SJCRH30 (cell line): ENCODE measurements around the gene SSTR5. TPM values are rescaled to one million over a fixed set of nuclear protein-coding genes. Genes with fewer than 3 reads are reported as not detected.
A peak's percentile ranks its signal among the peaks of the same experiment; 100 is the strongest.

ENCODE experiments used
- DNase-seq, 2 experiments: peaks; one replicate each; pipeline ENCODE4 v3.0.0-alpha.2; 2015 to 2020
- H3K27ac ChIP-seq: fragments of 250-450 bp; sonication (Bioruptor Pico); 2 replicates; pipeline ENCODE4 v1.5.1; 2020; ENCODE audit warnings: mild to moderate bottlenecking, moderate library complexity
- H3K27me3 ChIP-seq: fragments of 250-450 bp; sonication (Bioruptor Pico); 2 replicates; pipeline ENCODE4 v1.5.1; 2020; ENCODE audit warnings: mild to moderate bottlenecking, moderate library complexity
- H3K36me3 ChIP-seq: fragments of 250-450 bp; sonication (Bioruptor Pico); 2 replicates; pipeline ENCODE4 v1.5.1; 2020; ENCODE audit warnings: mild to moderate bottlenecking, moderate library complexity
- H3K4me1 ChIP-seq: fragments of 250-450 bp; sonication (Bioruptor Pico); 2 replicates; pipeline ENCODE4 v1.5.1; 2020; ENCODE audit warnings: mild to moderate bottlenecking, moderate library complexity
- H3K4me3 ChIP-seq: fragments of 250-450 bp; sonication (Bioruptor Pico); 2 replicates; pipeline ENCODE4 v1.5.1; 2020; ENCODE audit warnings: mild to moderate bottlenecking, moderate library complexity
- H3K9me3 ChIP-seq: fragments of 250-450 bp; sonication (Bioruptor Pico); replicated peaks from 2 replicates; pipeline ENCODE4 v1.5.1; 2020; ENCODE audit warnings: mild to moderate bottlenecking, moderate library complexity
- total RNA-seq: library from RNA; depleted of rRNA; stranded (reverse); fragments of >200 nt; shearing (Covaris generic); gene quantifications from 2 replicates; pipeline ENCODE4 v1.2.3, GENCODE V29; 2014

SSTR5 gene
- total RNA-seq, 1 experiment from 2014 or later = 3.7 TPM

- Histone ChIP-seq H3K4me1 (peaks cover 36% of the 10 kb centered on the region), H3K36me3 (no peaks in the 10 kb centered on the region), H3K27me3 (no peaks in the 10 kb centered on the region), H3K27ac (peak overlapping the region; percentile 64), H3K9me3 (peaks cover 13% of the 10 kb centered on the region), H3K4me3 (no peak overlapping the region)
- no peak for DNase-seq
Measured at GRCh38 chr16:1055557-1055924, 17.0 kb upstream of the SSTR5 start.

GRCh38 chr16:1056196-1056595 is 16.4 kb upstream of the SSTR5 start:
- no peak for DNase-seq
- Histone ChIP-seq H3K36me3 (no peaks in the 10 kb centered on the region), H3K27ac (no peak overlapping the region), H3K4me1 (peaks cover 36% of the 10 kb centered on the region), H3K27me3 (no peaks in the 10 kb centered on the region), H3K4me3 (no peak overlapping the region), H3K9me3 (peaks cover 13% of the 10 kb centered on the region)

GRCh38 chr16:1057252-1057932 is 15.2 kb upstream of the SSTR5 start:
- H3K27ac ChIP-seq = no peak overlapping the region
- H3K4me1 ChIP-seq = peaks cover 30% of the 10 kb centered on the region
- H3K4me3 ChIP-seq = no peak overlapping the region
- H3K27me3 ChIP-seq = no peaks in the 10 kb centered on the region
- H3K9me3 ChIP-seq = peaks cover 13% of the 10 kb centered on the region
- DNase-seq = no peak
- H3K36me3 ChIP-seq = no peaks in the 10 kb centered on the region

DNA sequence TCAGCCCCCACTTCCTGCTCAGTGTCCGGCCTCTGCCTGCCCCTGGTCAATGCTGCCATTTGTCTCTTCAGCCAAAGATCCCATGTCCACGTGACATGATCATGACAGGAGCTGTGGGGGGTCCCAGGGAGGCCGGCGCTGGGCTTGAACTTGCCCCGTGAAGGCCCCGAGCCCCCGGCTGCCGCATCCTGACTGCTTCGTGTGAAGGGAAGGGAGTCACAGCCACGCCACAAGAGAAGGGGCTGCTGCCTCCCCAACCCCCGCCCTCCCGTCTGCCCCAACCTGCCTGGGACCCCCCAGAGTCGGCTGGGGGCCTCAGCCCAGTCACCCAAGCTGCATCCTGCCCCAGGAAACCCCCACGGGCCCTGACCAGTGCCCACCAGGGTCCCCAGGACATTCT is 14.3 kb upstream of the SSTR5 start:
- peaks cover 13% of the 10 kb centered on the region for H3K9me3 ChIP-seq
- DNase-seq = no peak
- no peaks in the 10 kb centered on the region for H3K27me3 ChIP-seq
- H3K36me3 ChIP-seq = no peaks in the 10 kb centered on the region
- no peak overlapping the region for H3K4me3 ChIP-seq
- peaks cover 24% of the 10 kb centered on the region for H3K4me1 ChIP-seq
- no peak overlapping the region for H3K27ac ChIP-seq

DNA sequence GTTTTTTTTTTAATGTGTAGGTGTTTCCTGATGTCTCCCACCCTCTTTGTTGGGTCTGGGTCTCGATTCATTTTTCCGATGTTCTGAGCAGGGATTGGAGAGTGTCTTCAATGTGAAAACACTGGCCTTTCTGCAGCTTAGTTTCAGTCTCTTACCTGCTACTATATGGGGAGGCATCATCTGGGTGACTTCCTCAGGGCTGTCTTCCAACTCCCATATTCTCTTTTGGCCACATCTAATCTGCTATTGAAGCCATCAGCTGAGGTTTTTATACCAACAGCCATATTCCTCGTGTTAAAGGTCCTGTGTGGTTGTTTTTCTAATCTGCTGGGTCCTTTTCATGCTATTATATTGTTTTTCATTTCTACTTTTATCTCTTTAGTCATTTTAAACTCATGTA is 13.2 kb upstream of the SSTR5 start:
- H3K4me3 ChIP-seq = no peak overlapping the region

GRCh38 chr16:1060416-1061340 is 11.9 kb upstream of the SSTR5 start:
- DNase-seq = no peak
- Histone ChIP-seq H3K4me1 (peaks cover under 1% of the 10 kb centered on the region; the same call in 1 of the 2 replicates), H3K36me3 (no peaks in the 10 kb centered on the region), H3K9me3 (peaks cover 13% of the 10 kb centered on the region), H3K4me3 (no peak overlapping the region), H3K27me3 (no peaks in the 10 kb centered on the region), H3K27ac (no peak overlapping the region)

More for the DNA sequence above, 13.2 kb upstream of the SSTR5 start:
- DNase-seq = no peak
- Histone ChIP-seq H3K27ac (no peak overlapping the region), H3K36me3 (no peaks in the 10 kb centered on the region), H3K9me3 (peaks cover 13% of the 10 kb centered on the region), H3K4me1 (peaks cover 14% of the 10 kb centered on the region), H3K27me3 (no peaks in the 10 kb centered on the region)

DNA sequence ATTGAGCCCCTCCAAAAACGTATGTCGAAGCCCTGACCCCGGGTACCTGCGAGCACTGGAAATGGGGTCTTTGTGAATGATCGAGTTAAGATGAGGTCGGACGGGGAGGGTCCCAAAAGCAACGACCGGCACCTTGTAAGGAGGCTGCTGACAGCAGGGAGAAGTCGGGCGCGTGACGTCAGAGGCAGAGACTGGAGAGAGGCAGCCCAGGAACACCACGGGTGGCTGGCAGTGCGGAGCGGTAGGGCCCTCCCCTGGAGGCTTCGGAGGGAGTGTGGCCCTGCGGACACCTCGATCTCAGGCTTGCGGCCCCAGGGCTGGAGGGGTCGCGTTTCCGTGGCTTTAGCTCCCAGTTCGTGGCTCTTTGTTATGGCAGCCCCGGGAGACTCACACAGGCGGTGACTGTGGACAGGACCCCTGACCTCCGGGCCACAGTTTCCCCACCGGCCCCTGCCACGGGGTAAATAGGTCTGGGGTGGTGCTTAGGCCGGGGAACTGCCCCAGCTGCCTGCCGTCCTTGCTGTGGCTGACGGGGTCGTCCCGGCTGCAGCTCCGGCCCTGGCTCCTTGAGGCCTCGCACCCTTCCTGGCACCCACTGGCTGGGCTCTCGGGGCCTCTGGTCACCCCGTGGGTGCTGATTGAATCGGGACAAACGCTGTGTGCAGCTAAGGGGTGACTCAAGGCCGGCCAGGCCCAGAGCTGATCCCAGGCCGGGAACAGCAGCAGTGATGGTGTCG is 10.6 kb upstream of the SSTR5 start:
- Histone ChIP-seq H3K9me3 (peaks cover 12% of the 10 kb centered on the region), H3K36me3 (no peaks in the 10 kb centered on the region), H3K27me3 (no peaks in the 10 kb centered on the region), H3K4me3 (no peak overlapping the region), H3K4me1 (no peaks in the 10 kb centered on the region), H3K27ac (no peak overlapping the region)
- DNase-seq = no peak

DNA sequence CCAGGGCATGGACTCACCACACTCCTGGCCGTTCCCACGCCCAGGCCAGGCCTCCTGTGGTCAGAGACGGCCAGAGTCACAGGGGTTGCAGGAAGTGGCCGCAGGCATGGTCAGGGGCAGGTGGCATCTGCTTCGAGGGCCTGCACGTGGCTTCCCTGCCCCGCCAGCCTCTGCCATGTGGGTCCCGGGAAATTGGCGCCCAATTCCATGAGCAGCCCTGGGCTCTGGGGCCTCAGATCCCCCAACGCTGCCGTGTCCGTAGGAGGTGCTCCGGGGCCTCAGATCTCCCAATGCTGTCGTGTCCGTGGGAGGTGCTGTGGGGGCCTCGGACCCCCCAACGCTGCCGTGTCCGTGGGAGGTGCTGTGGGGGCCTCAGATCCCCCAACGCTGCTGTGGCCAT is 9.7 kb upstream of the SSTR5 start:
- H3K4me3 ChIP-seq = no peak overlapping the region
- H3K27me3 ChIP-seq = no peaks in the 10 kb centered on the region
- no peaks in the 10 kb centered on the region for H3K36me3 ChIP-seq
- H3K9me3 ChIP-seq = peaks cover 9% of the 10 kb centered on the region
- H3K4me1 ChIP-seq = no peaks in the 10 kb centered on the region
- H3K27ac ChIP-seq = no peak overlapping the region
- no peak for DNase-seq

DNA sequence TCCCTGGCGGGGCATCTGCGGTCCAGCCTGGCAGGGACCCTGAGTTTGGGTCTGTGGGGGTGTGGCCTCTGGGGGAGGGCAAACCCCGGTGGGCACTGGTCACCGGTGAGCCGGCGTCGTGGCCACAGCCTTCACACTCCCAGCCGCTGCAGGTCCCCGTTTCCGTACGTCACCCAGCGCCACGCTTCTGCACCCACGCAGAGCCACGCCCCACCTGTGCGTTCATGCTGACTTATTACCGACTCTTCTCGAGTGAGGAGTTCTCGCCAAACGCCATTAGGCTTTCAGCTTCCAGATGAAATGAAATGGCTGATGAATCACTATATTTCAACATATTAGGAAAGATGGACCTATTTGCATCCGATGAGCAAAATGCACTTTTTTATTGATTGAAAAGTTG is 8.8 kb upstream of the SSTR5 start:
- H3K4me3 ChIP-seq = no peak overlapping the region
- H3K36me3 ChIP-seq = no peaks in the 10 kb centered on the region
- H3K27me3 ChIP-seq = no peaks in the 10 kb centered on the region
- H3K4me1 ChIP-seq = no peaks in the 10 kb centered on the region
- H3K27ac ChIP-seq = no peak overlapping the region
- no peak for DNase-seq
- H3K9me3 ChIP-seq = peaks cover 8% of the 10 kb centered on the region

DNA sequence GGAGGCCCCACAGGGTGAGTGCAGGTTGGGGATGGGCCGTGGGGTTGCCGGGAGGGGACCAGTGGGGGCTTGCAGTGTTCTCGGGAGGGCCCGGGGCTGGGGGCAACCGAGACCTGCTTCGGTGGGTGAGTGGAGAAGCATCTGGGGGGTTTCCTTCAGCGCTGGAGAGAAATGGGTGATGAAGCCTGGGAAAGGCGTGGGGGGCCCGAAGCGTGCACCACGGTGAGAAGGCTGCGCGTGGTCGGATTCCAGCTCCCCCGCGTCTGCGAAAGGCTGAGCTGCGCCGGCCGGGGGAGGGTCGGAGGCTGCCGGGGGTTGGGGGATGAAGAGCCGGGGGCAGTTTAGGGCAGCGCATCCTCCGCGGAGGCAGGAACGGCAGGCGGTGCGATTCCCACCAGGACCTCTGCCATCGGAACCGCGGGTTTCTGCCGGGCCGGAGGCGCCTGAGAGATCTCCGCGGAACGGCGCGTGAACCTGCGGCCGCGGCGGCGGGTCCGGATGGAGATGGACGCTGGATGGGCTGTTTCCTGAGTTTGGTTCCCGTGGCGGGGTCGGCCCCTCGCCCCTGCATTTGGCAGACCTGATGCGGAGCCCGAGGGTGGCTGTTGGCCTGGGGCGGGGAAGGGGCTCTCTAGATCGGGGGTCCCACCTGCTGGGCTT is 6.9 kb upstream of the SSTR5 start:
- Histone ChIP-seq H3K27ac (no peak overlapping the region), H3K4me3 (no peak overlapping the region), H3K9me3 (no peaks in the 10 kb centered on the region), H3K27me3 (no peaks in the 10 kb centered on the region), H3K36me3 (no peaks in the 10 kb centered on the region), H3K4me1 (peaks cover 4% of the 10 kb centered on the region; the same call in 1 of the 2 replicates)
- DNase-seq = no peak

- no peak for DNase-seq
- no peaks in the 10 kb centered on the region for H3K36me3 ChIP-seq
- no peak overlapping the region for H3K4me3 ChIP-seq
- H3K4me1 ChIP-seq = peaks cover 9% of the 10 kb centered on the region; the same call in 1 of the 2 replicates
- no peak overlapping the region for H3K27ac ChIP-seq
- peaks cover 3% of the 10 kb centered on the region; the same call in 1 of the 2 replicates for H3K27me3 ChIP-seq
- no peaks in the 10 kb centered on the region for H3K9me3 ChIP-seq
Measured at GRCh38 chr16:1066584-1067172, 5.9 kb upstream of the SSTR5 start.

DNA sequence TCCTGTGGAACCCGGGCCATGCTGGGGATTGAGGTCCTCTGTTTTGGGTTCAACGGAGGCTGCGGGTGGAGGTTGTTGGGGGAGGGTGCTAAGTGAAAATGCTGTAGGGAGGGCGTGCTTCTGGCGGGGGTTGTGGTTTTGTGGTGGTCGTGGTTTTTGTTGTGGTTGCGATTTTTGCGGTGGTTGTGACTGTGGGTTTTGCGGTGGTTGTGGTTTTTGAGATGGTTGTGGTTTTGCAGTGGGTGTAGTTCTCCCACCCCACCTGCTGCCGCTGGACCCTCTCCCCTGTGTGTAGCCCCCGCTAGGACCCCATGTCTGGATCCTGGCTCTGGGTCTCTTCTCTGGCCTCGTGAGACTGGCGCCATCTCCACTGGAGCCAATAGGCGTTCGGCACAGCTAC is 4.9 kb upstream of the SSTR5 start:
- Histone ChIP-seq H3K36me3 (no peaks in the 10 kb centered on the region), H3K27me3 (peaks cover 3% of the 10 kb centered on the region; the same call in 1 of the 2 replicates), H3K4me3 (no peak overlapping the region), H3K27ac (no peak overlapping the region), H3K4me1 (peaks cover 9% of the 10 kb centered on the region; the same call in 1 of the 2 replicates), H3K9me3 (no peaks in the 10 kb centered on the region)
- DNase-seq = no peak

DNA sequence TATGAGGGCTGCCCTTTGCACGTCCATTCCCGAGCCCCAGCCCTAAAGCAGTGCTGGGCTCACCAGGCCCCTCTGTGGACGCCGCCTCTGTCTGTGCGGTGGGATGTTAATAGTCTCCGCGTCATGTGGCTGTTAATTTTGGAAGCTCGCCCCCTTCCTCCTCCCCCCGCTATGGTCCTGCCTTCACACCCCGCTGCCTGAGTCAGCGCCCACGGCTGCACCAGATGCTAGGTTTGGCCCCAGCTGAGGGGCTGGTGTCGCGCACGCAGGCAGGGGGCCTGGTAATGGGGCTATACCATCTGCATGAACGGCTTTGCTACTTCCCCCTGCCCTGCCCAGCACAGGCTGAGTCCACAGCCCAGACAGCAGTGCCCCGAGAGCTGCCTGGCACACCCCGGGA is 4.1 kb upstream of the SSTR5 start:
- no peaks in the 10 kb centered on the region for H3K9me3 ChIP-seq
- H3K4me1 ChIP-seq = peaks cover 9% of the 10 kb centered on the region; the same call in 1 of the 2 replicates
- H3K27me3 ChIP-seq = peaks cover 3% of the 10 kb centered on the region; the same call in 1 of the 2 replicates
- H3K36me3 ChIP-seq = no peaks in the 10 kb centered on the region
- no peak for DNase-seq
- H3K27ac ChIP-seq = no peak overlapping the region
- H3K4me3 ChIP-seq = no peak overlapping the region

DNA sequence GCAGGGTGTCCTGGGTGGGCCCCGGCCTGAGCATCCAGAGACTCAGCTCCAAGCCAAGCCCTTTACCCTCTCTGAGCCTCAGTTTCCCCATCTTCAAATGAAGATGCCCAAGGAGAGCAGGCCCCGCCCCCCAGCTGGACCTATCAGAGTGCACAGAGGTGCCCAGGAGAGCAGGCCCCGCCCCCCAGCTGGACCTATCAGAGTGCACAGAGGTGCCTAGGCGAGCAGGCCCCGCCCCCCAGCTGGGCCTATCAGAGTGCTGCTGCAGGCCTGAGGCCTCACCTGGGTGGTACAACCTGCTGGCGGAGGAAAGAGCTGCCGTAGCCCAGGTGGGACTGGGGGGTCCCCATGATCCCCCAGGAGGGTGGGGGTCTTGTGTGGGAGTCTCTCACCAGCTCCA is 3.4 kb upstream of the SSTR5 start:
- no peak for DNase-seq
- Histone ChIP-seq H3K27ac (no peak overlapping the region), H3K36me3 (no peaks in the 10 kb centered on the region), H3K9me3 (no peaks in the 10 kb centered on the region), H3K4me1 (peaks cover 9% of the 10 kb centered on the region; the same call in 1 of the 2 replicates), H3K4me3 (no peak overlapping the region), H3K27me3 (peaks cover 3% of the 10 kb centered on the region; the same call in 1 of the 2 replicates)
